Inferior parietal cortex (tissue), 1 donor: Measurements from ENCODE around the gene CHRNA1.

ENCODE experiments used
- DNase-seq: peaks from one replicate; pipeline ENCODE4 v3.0.0-alpha.2; 2016; ENCODE audit errors: extremely low spot score

The CHRNA1 gene

DNA sequence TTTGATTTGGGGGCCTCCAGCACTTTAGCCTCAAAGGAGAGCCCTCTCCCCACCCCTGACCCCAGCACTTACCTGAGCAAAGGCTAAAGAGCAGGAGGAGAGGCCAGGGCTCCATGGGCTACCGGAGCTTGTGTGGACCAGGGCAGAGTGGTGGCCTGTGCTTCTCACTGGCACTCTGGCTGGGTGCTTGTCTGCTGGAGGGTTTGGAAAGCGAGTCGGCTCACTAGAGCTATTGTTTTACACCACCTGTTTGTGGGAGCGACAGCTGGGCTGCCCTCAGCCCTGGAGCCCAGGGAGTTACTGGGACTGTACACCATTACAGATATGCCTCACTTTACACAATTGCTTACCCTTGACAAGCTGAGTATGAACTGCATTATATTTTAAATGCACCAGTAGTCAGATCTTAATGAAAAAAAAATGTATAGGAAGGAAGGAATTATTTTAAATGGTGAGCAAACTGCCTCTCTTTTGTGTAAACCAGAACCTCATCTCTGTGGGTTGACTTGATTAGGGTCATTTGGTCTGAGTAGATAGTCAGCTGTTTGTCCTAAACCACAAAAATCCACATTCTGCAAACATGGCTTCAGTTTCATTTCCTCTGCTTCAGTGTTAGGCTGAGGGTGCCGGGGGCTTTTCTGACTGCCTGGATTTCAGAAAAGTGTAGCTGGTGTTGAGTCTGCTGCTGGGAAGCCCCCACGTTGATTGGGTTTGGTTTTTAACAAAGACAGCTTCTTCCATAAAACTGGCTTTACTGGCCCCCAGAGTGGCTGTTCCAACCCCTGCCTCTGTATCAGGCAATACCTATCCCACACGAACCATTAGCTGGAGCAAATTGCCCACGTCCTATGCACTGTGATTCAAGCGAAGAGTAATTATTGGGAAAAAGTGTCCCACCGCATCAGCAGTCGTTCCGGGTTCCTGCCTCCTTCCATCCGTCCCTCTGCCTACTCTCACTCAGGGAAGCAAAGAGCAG, at the start of gene CHRNA1:
Gene CHRNA1 (minus strand): TSS at position 193 of the 976 bp plus-strand sequence. CDS start 78 bp downstream, at position 115.
- no peak for DNase-seq

DNA sequence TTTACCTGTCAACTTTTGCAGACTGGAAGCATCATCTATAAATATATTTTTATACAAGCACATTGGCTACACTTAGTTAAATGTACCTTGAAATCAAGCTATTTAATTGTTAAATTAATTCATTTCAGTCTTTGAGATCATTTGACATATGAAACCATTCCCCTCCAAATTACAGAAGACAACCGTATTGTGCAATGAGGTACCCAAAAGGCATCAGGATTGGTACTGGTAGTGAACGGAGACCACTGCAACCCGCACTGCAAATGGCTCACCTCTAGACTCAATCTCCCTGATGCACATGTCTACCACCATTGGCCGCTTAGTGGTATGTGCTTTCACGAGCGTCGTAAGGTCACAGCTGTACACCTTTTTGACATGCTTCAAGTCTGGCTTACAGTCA, 47.8 kb upstream of the CHRNA1 start:
- no peak for DNase-seq

DNA sequence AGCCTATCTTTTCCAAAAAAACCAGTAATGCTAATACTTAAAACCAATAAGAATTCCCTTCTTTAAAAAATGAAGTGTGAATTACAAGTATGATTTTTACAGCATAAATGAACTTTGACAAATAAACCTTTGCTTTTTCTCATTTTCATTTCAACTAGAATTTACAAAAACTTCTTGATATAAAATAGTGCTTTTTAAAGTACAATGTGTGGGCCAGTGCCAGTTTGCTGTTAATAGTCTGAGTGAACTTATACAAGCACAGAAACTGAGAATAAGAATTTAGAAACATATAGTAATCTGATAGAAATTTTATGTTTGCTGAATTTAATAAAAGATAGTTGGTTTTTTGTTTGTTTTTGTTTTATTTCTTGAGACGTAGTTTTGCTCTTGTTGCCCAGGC, 43.7 kb upstream of the CHRNA1 start:
- no peak for DNase-seq

DNA sequence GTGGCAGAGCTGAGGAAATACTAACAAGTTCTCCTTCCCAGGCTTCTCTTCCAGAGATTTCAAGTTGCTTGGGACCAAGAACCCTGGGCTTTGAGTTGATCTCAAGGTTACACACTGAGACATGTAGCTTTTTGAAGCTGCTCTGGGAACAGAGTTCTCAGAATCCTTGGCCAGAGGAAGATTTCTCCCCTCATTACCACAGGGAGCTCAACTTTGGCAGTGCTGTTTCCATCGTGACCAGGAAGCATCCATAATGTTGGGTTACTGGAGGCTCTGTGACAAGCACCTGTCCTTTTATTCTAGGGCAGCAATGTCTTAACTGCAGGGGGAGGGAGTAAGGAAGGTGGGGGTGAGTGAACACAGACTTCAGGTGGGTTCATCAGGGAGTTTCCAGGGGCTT, 41.5 kb upstream of the CHRNA1 start:
- DNase-seq, result no peak

DNA sequence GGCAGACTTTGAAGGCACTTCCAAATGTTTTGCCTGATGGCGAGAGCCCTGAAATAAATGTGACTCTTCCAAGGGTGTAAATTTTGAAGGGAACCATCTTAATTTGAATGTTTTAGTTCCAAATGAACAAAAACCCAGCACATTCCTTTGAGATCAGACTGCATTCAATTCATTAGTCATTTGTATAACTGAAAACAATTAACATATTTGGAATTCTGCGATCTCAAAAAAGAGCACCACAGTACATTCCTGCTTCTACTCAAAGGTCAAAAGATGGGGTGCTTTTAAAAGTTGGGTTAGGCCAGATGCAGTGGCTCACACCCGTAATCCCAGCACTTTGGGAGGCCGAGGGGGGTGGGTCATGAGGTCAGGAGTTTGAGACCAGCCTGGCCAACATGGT, 38.2 kb upstream of the CHRNA1 start:
- DNase-seq, result no peak

DNA sequence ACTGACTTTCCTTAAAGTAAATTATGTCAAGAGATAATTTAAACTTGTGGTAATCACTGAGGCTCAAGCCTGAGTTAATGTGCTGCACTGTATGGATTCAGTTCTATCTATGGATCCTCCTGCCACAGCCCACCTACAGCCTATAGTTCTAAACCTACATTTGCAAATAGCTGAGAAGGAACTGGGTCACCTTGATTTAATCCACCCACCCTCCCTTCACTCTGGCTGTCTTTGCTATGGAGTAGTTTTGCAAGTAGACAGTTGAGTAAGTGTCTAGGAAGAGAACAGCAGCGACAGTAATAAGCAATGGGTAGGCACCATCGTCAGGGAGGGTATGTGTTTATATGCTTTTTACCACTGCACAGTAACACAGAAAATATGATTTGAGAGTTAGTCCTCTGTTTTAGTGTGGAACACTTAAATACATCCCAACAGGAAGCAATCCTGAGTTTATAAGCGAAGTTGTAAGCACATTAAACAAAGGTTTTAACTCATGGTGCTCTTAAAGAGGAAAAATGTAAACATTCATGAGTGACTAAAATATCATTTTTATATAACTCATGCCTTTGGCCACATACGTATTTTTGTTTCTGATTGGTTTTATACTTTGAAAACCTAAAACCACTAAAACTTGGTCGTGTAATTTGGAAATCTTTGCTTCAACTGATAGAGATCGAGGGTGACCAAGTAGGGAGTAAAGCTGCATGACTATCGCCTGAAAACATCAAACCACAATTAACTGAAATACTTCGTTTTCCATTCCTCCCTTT, 36.3 kb upstream of the CHRNA1 start:
- no peak for DNase-seq

DNA sequence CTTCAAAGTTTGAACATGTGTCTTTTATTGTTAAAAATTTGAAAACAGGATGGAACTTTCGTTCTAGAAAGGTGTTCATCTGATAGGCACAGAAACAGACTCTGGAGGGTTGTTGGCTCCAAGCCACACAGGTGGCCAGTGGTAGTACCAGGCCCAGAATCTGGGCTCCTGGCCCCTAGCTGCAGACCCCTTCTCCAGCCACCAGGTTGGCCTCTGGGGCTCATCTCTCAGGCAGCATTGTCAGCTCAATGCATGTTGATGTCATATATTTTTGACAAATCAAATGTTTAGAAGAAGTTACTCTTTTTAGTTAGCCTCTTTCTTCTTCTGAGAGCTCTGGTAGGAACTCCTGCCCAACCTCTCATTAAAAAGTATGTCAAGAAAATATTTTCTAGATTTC, 34.5 kb upstream of the CHRNA1 start:
- DNase-seq, result no peak

DNA sequence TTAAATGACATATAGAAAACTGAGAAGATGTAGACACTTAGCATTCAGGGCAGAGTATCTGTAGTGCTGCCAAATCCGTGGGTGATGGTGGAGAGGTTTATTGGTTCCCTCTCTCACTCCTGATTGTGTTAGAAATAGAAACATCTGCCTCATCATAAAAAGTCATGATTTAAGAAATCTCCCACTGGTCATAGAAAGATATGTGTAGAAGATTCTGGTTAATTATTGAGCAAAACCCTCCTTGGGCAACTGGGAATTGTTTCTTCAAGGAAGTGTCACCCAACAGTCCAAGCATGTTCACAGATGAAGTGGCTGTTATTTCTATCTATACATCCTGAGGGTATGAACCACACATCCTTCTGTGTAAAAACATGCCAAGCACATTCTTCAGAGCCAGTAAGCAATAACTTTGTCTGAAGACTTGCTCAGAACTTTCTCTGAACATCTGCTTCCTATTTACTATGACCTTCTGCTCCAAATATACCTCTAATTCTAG, 33.6 kb upstream of the CHRNA1 start:
- no peak for DNase-seq

DNA sequence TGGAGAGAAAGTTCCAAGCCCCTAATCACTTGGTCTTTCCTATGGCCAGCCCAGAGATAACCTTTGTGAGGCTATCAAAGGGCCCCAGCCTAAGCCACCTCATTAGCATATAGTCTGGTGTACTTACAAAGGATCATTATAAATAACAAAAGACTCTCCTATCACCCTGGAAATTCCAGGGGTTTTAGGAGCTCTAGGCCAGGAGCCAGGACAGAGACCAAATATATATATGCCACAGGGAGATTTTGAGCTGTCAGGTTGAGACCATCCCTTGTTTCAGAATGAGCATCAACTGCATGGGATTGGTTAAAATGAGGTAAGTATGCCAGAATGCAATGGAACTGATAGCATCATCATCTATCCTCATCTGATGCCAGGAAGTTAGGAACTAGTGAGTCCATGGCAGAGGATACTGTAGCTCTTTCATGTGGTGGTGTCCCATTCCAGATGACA, 32.1 kb upstream of the CHRNA1 start:
- DNase-seq, result no peak

DNA sequence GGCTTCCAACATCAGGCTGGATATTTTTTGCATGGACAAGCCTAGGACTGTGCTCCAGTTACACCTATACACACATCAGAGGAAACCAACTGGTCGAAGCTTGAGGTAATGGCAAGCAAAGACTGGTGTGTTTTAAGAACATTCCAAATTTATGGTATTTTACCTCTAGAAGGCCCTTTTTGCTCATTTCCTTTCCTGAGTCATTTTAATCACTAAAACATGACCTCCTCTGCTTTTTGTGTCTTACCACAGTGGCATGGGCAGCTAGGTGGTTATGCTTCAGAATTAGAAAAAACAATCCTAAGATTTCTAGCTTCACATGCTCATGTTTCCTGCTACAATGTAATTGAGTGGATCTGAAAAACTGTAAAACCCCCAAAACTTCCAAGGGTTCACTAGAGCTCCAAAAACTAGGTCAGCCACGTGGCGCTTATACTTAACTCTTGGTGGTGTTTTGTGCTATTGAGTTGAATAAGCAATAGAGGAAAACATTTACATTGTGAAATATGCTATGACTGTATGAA, 30.6 kb upstream of the CHRNA1 start:
- DNase-seq, result no peak

DNA sequence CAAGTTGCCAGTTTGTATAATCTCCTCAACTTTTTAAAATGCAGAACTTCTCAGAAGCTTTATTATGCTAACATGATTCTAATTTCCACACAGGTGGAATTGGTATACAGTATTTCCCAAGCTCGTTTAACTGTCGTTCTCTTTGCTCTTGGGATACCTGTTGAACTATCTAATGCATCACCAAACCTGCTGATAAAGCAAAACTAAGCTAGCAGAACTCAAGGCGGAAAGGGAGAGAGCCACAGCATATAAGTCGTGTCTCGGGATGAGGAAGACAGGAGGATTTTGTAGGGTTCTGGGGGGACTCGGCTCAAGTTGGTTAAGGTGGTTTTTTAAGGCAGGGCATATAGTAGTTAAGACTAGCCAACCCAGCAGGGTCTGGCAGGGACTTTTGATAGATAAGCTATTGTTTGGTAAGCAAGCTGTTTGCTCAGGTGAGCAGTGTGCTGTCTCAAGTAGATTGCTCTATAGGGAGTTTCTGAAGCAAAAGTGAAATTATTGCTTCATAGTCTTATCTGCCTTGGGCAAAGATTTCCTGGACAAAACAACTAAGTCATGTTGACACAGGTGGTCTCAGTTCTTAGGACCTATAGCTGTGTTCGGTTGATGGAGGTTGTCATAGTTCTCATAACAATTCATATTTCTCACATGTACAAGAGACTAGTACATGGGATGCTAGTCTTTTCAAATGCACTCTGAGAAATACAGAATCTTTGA, 28.2 kb upstream of the CHRNA1 start:
- no peak for DNase-seq

DNA sequence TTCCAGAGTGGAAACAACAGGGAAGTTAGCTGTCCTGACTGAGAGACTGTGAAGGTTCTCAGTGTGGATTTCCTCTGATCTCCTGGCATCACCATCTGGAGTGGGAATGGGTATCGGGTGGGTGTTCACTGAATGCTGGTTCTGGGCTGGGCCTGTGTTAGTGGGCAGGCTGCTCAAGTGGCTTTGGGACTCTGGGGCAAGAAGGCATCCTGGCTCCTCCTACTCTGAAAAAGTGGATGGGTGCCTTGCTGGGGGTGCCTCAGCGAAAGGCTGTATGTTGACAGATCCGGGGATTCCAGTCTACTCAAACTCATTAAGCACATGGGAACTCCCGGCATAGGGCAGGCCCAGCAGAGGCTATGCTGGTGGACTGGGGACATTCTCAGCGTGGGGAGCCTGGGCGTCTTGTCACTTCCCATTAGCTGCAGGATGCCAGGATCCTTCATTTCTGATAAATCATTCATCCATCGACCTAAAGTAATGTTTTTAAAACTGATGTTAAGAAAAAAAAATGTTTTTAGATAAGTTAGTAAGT, 27.5 kb upstream of the CHRNA1 start:
- DNase-seq, result no peak

DNA sequence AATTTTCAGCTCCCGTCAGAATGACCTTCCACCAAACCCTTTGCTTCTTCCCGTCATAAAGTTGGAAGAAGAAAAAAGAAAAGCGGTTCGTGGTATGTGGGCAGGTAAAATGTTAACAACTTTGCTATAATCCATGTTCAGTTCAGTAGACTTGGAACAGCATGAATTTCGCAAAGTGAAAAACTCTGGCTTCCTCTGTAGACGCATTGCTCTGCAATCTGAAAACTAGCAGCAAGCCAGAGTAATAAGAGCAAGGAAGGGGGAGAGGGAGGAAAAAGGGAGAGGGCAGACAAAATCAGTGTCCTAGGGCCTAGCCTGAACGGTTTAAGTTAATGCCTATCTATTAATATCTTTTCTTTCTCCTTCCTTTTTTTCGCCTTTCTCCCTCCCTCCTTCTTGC, 26.7 kb upstream of the CHRNA1 start:
- DNase-seq, result no peak

DNA sequence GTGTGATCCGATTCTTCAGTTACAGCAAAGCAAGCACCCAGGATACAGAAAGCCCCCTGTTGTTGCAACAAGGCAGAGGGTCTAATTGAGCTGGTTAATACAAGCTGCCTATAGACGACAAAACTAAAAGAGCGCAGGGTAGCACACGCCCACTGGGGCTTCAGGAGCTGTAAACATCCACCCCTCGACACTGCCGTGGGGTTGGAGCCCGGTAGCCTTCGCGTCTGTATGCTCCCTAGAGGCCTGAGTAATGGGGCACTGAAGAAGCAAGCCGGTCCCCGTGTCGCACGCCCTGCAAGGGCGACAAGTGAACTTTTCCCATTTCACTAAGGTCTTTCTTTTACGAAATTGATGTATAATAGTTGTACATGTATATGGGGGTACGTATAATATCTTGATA, 24.7 kb upstream of the CHRNA1 start:
- no peak for DNase-seq

DNA sequence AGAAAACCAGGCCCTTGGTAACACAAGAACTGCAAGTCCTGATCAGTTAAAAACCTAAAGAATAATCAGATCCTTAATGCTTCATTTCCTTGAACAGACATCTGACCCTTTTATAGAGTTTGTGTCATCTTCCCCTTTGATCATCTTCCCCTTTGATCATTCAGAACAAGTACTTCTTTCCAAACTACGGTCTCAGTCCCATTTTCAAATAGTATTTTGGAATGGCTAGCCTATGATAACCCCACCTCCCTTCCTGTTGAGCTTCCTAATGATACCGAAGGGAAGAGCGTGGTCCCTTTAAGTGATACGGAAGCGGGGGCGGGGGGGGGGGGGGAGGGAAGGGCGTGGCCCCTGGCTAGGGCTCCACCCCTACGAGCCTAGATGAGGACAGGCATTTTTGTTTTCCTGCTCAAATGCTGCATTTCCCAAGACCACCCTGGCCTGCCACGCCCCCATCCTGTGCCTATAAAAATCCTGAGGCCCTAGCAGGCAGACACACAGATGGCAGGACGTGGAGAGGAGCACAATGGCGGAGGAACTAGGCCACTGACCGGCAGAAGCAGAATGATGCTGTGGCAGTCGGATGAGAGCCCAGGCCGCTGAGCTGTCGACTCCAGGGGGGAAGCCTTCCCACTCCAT, 24.1 kb upstream of the CHRNA1 start:
- no peak for DNase-seq

DNA sequence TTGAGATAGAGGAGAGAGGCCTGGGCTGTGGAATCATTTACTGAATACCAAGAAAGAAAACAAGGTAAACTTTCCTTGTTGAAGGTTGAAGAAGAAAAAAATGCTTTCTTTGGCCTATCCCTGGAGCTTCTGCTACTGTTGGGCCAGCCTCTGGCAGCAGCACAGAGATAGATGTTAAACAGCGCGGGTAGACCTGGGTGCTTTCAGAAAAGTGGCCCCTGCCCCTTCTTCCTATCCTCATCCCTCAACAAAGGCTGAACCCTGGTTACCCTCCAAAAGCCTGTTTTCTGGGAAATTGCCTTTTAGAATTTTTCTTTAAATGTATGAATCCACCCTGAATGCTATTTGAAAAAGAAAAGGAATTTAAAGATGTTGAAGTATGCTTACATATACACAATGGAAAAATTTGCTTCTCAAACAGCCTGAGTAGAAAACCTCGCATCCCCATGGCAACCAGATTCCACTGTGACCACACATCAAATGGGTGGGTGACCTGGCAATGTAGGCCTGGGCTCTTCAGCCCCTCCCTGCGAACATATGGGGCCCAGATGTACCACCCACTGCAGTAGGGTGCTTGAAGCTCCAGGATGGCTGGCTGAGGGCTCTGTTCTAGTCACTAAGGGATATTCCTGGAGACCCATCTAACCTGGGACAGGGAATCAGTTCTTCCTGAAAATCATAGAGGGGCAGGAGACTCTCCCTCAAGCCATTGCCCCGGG, 23.4 kb upstream of the CHRNA1 start:
- DNase-seq, result no peak

DNA sequence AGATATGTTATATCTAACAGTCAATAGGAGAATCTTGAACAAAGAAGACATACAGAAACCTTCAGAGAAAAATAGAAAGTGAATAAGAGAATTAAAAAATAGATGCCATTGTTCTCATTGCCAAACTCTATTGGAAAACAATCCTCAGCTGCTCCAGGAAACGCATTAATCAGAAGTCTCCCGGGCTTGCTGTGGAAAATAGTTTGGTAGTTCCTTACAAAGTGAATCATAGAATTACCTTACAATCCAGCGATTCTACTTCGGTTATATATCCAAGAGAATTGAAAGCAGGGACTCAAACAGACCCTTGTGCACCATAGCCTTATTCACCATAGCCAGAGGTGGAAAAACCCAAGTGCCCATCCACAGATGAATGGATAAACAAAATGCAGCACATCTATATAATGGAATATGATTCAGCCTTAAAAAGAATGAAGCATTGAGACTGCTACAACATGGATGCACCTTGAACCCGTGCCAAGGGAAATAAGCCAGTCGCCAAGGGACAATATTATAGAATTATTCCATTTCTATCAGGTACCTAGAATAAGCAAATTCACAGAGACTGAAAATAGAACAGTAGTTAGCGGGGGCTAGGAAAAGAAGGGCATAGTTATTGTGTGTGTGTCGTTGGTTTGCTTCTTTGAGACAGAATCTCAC, 21.9 kb upstream of the CHRNA1 start:
- no peak for DNase-seq

DNA sequence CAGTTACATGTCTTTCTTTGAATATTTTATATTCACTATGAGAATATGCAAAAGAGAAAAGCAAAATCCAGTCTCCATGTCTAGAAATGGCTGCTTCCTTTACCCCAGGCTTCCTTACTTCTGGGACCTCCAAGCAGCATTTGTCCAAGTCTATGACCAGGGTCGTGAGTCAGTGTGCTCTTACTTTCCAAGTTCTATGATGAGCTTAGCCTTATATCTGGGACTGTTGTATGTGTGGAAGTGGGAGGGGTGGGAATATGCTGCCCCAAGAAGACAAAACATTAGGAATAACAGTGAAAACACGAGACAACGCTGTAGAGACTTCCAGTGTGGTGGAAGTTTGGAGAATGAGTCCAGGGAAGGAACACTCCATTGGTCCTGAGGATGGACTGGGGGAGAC, 21.2 kb upstream of the CHRNA1 start:
- no peak for DNase-seq

DNA sequence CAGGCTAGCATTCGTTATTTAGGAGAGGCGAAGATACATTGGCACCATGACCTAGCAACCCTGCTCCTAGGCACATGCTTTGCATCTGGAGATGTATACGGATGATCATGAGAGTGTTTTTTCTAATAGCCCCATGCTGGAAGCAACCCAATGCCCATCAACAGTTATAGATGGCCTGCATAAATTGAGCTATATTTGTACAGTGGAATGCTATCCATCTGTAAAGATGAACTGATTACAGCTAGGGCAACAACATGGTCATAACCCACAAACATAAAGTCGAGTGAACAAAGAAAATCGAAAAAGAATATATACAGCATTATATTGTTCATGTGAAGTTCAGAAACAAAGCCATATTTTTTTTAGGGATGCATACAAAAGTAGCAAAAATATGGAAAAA, 20.6 kb upstream of the CHRNA1 start:
- no peak for DNase-seq

DNA sequence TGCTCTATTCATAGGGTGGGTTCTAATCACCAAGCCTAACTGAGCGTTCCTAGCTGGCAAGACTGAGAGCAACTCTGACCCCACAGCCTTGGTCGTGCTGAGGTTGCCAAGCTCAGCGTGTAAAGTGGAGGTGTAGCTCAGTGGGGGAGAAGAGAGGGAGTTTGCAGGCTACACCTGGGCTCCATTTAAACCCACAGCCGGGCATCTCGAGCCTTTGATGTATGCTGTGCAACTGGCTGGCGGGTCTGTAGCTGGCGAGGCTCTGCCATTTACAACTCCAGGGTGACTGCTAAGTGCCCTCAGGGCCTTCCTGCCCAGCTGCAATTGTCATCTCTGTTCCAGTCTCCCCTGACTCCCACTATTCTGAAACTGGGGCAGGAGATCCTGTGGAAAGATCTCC, 20.0 kb upstream of the CHRNA1 start:
- no peak for DNase-seq
